ENCODE results near the gene OBI1.

Gene OBI1, protein sequence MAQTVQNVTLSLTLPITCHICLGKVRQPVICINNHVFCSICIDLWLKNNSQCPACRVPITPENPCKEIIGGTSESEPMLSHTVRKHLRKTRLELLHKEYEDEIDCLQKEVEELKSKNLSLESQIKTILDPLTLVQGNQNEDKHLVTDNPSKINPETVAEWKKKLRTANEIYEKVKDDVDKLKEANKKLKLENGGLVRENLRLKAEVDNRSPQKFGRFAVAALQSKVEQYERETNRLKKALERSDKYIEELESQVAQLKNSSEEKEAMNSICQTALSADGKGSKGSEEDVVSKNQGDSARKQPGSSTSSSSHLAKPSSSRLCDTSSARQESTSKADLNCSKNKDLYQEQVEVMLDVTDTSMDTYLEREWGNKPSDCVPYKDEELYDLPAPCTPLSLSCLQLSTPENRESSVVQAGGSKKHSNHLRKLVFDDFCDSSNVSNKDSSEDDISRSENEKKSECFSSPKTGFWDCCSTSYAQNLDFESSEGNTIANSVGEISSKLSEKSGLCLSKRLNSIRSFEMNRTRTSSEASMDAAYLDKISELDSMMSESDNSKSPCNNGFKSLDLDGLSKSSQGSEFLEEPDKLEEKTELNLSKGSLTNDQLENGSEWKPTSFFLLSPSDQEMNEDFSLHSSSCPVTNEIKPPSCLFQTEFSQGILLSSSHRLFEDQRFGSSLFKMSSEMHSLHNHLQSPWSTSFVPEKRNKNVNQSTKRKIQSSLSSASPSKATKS

DNA sequence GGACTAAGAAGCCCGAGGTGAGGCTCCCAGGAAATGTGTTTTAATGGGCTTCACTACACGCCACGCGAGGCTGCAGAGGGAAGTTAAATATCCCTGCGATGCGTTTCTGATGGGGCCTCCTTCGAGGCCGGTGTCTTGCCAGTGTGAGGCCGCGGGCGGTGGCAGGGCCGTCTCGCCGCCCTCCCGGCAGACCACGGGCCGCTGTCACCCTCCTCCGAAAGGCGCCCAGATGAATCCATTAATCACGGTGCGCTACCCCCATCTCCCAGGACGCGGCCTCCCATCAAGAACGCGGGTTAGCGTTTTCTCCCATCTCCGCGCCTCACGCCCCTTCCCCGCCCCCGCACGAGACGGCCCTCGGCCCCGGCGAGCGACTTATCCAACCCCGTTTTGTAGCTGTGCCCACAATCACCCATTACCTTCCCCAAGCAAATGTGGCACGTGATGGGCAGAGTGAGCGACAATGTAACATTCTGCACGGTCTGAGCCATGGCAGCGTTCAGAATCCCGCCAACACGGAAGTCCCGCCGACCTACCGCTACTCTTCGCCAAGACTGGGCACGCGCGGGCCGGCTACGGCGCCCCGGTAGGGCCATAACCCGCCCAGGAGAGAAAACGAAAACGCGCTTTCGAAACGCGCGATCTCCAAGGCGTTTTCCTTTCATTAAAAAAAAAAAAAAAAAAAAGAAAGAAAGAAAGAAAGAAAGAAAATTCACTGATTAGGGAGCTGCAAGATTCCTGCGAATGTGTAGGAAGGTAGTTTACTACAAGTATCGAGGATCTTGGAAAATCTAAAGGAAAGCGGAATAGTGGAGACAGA is at the start of gene OBI1:
OBI1 (minus strand) TSS at position 526 of the 820 bp plus-strand sequence; CDS start at position 491, 35 bp downstream.
- peak; percentile 76 to 84 for DNase-seq (ENCODE audit: low read depth in 2 of 2)

DNA sequence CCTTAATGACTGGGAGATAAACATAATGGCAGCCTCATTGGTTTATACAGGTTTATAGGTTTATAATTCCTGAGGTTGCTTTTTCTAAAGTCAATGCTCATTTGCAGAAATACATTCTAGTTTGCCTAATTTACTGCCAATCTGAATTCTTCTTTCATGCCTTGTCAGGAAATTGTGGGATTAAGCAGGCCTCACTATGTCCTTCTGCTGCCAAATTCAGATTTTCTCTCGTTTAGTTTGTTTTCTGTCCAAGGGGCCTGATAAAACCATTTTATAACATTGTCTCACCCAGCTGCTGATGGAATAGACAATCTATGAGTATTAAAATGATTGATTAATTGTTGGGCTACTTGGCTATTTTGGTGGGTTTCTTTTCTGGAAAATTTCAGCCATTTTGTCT is 42.4 kb upstream of the OBI1 start:
- DNase-seq (ENCODE audit: low read depth in 2 of 2): no peak

DNA sequence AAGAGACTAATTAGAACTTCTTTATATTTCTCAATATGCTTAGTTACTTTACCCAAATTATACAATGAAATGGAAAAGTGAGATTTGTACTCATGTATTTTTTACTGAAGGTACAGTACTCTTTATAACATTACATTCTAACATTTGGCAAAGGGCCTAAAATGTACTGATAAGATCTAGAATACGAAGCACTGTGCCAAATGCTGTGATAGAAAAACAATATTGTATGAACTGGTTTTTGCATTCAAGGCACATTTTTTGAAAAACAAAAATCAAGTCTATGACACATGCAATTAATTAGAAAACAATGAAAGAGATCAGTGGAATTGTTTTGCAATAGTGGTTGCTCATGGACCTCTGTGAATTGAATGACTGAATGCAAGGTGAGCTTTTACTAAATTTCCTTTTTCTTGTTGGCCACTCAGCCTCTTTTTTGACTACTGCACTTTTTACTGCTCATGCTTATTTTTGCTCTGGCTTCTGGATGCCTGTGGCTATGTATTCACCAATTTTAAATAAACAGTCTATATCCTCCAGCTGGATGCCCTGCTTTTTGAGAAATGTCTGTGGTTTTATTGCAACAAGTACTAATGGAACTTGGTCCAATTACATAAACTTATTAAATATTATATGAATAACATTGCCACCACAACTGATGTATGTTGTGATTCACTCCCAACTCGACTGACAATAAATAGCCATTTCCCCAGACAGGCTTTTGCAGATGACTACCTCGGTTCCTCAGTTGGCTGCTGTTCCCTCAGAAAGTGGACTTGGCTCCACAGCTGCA is 41.4 kb upstream of the OBI1 start:
- DNase-seq (ENCODE audit: low read depth in 2 of 2): no peak

DNA sequence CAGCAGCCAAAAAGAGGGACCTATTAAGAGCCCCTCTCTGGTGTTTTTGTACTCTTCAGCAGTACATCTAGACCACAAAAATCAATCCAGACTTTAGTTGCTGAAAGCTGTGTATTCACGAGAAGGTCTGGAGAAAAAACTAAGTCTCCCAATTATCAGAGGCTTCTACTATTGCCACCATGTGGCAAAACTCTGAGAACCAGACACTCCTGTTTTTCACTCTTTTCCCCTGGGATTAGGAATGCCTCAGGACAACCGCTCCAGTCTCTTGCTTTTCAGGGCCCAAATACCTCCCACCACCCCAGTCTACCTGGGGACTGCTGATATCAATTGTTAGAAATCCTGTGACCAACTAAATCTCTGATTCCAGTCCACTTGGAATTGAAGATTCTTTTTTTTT is 30.1 kb upstream of the OBI1 start:
- DNase-seq (ENCODE audit: low read depth in 2 of 2): no peak

DNA sequence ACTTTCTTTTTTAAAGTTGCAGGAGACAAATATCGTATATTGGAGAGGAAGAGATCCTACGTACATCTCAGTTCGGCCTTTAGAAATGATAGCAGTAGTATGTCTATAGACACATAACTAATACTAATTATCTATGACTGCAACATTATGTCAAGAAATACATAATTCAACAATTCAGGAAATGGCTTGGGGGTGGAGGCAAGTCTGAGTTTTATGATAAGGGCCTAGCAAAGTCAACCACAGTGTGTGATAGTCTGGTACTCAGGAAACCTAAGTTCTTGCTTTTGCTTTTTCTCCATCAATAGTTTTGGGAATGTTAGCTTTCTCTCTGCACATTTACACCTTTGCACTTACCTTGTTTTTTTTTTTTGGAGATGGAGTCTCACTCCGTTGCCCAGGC is 27.5 kb upstream of the OBI1 start:
- no peak for DNase-seq (ENCODE audit: low read depth in 2 of 2)

DNA sequence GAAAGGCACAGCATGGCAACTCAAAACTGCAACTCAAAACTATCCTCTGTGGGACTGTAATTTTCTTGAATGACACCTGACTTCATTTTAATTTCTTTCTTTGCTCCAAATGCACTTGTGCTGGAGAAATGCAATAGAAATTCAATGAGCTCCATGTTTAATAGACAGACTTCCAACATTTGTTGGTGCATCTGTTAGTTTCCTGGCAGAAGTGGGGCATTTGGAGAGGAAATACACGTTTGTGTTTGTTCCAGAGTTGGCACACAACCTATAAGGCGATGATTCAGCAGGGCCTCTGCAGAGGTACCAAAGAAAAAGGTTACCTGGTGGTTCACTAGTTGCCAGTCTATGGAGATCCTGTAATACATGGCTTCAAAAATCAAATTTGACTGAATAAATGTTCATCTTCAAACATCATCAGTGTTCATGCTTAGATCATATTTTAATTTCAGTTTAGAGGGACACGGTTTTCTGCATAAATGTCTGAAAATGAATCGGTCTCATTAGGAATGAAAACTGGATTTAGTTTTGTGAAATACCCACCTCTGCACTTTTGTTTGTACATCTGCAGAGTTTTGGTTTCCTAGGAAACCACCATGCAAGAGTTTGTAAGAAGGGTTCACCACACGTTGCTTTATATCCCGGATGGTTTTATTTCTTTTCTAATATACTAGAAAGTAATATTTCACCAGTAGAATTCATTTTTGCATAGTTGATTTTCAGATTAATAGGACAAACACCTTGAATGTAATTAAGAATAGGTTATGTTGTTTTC is 21.8 kb upstream of the OBI1 start:
- no peak for DNase-seq (ENCODE audit: low read depth in 2 of 2)

DNA sequence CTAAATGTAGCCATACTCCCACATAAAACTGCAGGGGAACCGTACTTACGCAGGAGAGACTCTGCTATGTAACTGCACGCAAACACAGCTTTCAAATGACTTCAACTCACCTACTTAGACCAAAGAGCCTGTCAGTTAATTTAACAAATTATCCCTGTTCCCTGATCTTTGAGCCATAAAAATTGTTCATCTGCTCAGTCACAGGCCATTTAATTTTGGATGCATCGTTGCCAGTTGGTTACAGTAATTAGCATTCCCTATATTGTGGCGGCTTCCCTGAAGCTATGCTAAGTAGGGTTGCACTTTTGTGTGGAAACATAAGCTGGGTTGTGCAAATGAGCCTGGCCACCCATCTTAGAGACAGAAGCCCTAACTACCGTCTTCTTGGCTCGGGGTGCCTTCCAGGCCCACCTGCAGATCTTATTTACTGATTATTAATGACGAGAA is 21.2 kb upstream of the OBI1 start:
- DNase-seq (ENCODE audit: low read depth in 2 of 2): no peak

DNA sequence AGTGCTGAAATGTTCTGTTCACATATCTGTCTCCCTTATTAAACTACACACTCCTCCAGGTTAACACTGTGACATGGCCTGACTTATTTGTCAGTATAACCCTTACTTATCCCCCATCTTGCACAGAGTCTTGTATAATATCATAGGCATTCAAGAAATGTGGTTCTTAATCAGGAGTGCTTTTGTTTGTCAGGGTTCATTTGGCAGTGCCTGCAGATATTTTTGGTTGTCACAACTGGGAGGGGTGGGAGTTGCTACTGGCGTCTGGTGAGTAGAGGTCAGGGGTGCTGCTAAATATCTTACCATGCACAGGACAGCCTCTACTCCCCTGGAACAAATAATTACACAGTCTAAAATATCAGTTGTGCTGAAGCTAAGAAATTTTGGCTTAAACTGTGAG is 20.4 kb upstream of the OBI1 start:
- DNase-seq (ENCODE audit: low read depth in 2 of 2): no peak

DNA sequence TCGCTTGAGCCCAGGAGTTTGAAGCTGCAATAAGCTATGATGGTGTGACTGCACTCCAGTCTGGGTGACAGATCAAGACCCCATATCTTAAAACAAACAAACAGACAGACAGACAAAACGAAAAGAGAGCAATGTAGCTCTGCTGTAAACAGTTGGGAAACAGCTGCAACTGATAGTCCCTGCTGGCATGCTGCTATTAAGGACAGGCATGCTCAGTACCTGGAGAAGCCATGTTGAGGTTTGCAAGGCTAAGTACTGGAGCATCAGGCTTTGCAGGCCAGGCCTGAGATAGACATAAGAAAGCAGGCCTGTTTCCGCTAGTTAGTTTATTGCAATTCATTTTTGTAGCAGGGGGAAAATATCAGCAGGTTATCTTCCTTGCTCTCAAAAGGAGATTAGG is 16.2 kb upstream of the OBI1 start:
- no peak for DNase-seq (ENCODE audit: low read depth in 2 of 2)

DNA sequence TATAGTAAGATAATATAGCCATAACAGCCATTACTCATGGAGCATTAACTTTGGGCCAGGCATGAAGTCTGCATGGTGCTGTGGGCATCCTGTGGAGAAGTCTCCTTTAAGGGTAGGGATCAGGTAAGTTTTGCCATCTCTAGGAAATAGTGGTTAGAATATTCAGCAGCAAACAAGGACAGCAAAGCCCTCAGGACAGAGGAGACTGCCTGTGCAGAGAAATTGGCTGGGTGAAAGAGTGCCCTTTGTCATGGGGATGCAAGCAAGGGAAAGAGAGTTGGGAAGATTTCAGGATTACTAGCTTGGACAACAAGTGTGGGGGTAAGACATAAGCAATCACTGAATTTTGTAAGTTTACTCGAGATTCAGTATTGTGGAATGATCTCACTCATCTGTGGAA is 15.7 kb upstream of the OBI1 start:
- no peak for DNase-seq (ENCODE audit: low read depth in 2 of 2)

DNA sequence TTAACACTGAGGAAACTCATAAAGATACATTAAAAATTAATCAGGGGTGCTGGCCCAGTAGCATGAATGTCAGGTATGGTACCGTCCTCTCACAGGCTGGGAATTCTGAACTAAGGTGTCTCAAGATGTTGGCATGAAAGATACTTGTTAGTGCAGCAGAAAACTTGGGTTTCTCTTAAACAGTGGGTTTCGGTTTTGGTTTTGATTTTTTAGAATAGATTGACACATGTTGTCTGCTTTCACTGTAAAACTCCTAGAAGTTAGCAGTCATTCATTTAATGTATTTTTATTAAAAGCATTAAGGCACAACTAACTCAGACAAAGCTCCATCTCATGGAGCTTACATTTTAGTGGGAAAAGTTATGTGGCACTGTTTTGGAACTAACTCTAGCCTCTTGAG is 3.5 kb upstream of the OBI1 start:
- no peak for DNase-seq (ENCODE audit: low read depth in 2 of 2)

DNA sequence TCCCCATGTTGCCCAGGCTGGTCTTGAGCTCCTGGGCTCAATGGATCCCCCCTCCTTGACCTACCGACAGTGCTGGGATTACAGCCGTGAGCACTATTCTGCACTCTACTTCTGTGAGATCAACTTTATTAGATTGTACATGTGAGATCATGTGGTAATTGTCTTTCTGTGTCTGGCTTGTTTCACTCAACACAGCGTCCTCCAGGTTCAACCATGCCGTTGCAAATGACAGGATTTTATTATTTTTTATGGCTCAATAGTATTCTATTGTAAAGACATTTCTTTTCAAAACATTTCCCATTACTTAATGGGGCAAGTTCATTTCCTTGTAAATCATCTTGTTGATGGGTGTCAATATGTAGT is 1.5 kb upstream of the OBI1 start:
- DNase-seq (ENCODE audit: low read depth in 2 of 2): no peak

DNA sequence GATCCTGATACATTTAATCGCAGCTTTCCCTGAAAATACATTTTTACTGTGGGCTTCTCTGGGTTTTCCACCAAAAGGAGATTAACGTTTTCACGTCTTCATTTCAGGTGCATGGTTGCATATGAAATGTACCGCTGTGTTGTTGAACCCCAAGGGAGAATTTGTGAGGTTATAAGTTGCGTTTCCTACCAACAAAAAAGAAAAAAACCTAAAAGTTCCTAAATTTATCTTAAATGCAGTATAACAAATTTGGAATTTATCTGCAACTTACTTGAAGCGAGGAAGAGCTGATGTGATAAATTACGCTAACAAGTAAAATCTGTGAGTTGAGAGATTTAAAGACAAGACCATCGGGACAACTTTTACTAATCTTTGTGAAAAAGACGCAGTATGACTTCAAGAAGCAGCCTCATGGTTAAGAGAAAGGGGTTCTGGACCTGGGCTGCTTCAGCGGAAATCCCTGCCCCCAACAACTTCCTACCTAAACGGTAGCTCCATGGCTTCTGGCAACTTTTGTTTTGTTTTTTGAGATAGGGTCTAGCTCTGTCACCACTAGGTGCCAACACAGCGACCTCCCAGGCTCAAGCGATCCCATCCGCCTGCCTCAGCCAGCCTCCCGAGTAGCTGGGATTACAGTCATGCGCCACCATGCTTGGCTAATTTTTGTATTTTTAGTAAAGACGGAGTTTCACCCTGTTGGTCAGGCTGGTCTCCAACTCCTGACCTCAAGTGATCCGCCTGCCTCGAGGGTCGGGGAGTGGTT is 958 bp upstream of the OBI1 start:
- peak in 1 of 2 donors; percentile 9 for DNase-seq (ENCODE audit: low read depth in 2 of 2)

DNA sequence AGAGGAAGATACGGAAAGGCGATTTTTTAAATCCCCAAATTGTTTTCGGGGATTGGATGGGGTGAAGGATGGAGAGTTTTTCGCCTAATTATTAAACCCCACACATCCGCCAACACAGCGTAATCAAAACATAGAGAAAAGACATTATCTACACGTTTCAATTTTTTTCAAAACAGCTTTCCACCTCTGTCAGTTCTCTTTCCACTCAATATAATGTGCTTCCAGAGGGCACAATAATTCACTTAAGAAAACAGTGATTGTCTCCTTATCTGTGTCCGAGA is 435 bp upstream of the OBI1 start:
- DNase-seq (ENCODE audit: low read depth in 2 of 2): no peak

DNA sequence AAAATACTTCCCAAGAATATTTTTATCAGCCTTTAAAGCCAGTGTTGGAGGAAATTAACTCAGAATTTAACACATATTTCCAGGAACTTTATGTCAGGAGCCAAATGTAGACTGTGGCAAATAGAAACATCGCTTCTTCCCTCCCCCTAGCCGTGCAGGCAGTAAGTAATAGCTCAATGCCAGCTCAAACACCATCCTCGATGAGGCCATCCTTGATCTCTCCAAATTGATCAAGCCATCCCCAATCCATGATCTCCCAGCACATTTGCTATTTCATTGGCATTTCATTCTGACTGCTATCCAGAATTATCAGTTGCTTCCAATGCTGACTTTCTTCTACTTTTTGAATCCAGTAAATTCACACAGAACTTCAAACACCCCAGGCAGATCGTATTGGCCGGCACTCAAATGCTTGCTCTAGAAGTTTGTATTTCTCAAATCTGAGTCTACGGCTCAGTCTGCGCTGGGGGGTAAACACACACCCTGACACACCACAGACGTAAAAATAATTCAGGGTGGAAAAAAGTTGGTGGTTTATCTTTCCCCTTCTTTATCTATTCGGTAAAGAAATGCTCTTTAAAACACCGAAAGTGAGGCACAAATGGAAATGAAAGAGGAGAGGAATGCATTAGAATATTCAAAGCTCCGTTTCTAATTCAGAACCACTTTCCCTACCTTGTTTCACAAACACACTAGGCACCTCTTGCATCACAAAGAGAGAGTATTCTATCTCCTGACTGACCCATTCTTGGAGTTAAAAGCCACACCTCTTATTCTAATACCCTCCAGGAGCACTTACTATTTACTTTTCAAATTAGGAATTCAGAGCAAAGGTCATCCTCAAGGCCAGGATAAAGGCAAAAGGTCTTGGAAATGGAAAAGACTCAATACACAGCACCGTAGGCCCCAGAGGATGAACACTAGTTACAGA is 991 bp downstream of the OBI1 start:
- no peak for DNase-seq (ENCODE audit: low read depth in 2 of 2)

DNA sequence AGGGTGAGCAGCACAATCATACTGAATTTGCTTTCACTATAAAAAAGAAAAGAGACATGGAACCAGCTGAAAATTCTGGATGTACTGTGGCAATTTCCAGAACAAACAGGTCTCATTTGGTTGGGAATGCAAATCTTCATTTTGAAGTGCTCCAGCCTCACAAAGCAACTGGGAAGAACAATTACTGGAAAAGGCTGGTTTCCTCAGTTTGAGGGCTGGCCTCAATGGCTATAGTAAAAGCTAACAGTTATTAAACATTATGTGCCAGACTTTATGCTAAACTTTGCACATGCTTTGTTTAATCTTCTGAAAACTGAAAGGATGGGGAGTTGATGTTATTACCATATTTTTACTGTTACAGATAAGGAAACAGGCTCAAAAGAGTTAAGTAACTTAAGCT is 3.0 kb downstream of the OBI1 start:
- DNase-seq (ENCODE audit: low read depth in 2 of 2): no peak

DNA sequence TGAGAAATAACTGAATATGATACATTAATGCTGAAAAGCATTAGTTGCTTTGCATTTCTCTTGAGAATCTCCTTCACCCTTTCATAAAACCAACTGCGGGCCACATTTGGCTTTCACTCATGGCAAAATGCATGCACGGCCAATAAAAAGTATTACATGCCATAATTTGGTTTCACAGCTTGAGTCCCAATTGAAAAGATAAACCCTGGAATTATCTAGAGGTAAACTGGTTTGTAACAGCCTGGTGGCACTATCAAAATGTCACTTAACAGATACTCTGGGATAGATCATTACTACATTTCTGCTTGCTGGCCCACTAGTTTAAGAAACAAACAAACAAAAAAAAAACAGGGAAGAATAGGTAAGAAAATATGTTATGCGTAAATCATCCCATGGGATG is 3.9 kb downstream of the OBI1 start:
- no peak for DNase-seq (ENCODE audit: low read depth in 2 of 2)

DNA sequence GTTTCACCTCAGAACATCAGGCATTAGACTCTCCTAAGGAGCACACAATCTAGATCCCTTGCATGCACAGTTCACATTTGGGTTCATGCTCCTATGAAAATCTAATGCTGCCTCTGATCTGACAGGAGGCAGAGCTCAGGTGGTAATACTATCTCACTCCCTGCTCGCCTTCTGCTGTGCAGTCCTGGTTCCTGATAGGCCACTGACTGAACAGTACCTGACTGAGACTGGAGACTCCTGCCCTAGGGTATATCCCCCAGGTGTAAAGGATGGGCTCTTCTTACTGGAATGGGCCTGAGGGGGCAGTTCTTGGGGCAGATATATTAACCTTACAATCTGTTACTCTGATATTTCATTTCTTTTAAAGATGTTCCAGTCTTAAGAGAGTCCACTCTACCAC is 6.3 kb downstream of the OBI1 start:
- DNase-seq (ENCODE audit: low read depth in 2 of 2): no peak

DNA sequence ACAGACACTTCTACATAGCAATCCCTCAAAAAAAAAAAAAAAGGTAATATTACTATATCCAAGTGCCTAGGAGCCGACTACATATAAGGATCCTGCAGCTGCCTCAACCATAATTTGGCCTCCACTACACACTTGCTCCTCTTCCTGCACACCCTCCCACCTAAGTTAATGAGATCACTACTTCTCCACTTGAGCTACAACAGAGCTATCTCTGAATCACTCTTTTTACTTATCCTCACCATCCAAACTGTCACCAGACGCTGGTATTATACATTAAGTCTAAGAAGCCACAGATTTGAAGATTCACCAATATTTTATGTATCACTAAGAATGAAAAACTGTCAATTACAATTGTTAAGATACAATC is 8.3 kb downstream of the OBI1 start:
- DNase-seq (ENCODE audit: low read depth in 2 of 2): no peak
